B cell (primary cell): ENCODE data around the gene PLVAP. TPM values are rescaled to one million over a fixed set of nuclear protein-coding genes. Genes with fewer than 3 reads are reported as not detected.

Experiments
- ATAC-seq: fragments of 200-7000 bp; cut with Tn5 transposase; one replicate; pipeline ENCODE4 v1.10.0; 2021; ENCODE audit warnings: low read depth, mild to moderate bottlenecking, moderate number of reproducible peaks, moderate library complexity
- CTCF ChIA-PET: fragments of 350-600 bp; sonication (Branson Sonifier 250); formaldehyde crosslinking; loops from one replicate; lab custom pipeline; 2021; ENCODE audit warnings: antibody characterized with exemption, inconsistent platforms; lab: Charles Lee
- POLR2A ChIA-PET: fragments of 350-600 bp; sonication (Branson Sonifier 250); formaldehyde crosslinking; loops from one replicate; lab custom pipeline; 2021; ENCODE audit warnings: antibody characterized with exemption; lab: Charles Lee
- DNase-seq: peaks from one replicate; pipeline ENCODE4 v3.0.0; 2013
- H2AFZ ChIP-seq: 2 replicates; pipeline ENCODE4 v1.6.1; 2012; ENCODE audit warnings: mild to moderate bottlenecking, low read depth, low read length; ENCODE audit not compliant: insufficient read depth, poor library complexity, severe bottlenecking
- H3K27ac ChIP-seq, 2 donors: 1 replicate in 1 of 2; 2 replicates in 1 of 2; pipeline ENCODE4 v1.5.1; 2012 to 2013; ENCODE audit warnings: low read length in 2 of 2, mild to moderate bottlenecking in 2 of 2, moderate library complexity in 1 of 2
- H3K27me3 ChIP-seq, 4 experiments: fragments of 200-600 bp in 1 of 4; sonication (generic) in 1 of 4; replicated peaks in 1 of 4; 1 replicate in 2 of 4; 2 replicates in 2 of 4; pipeline versions ENCODE4 v1.6.1 to v1.7.0; 2013 to 2016; ENCODE audit warnings: low read length in 3 of 4, mild to moderate bottlenecking in 2 of 4, mixed read lengths in 1 of 4, moderate library complexity in 1 of 4; ENCODE audit not compliant: insufficient read depth in 4 of 4, control insufficient read depth in 3 of 4; ENCODE audit errors: control extremely low read depth in 1 of 4
- H3K36me3 ChIP-seq, 2 experiments: replicated peaks in 1 of 2; 1 replicate in 1 of 2; 2 replicates in 1 of 2; pipeline versions ENCODE4 v1.6.1 to v1.7.1; 2013; ENCODE audit warnings: low read length in 1 of 2; ENCODE audit not compliant: insufficient read depth in 2 of 2, control insufficient read depth in 1 of 2; ENCODE audit errors: control extremely low read depth in 1 of 2, extremely low read depth in 1 of 2
- H3K4me1 ChIP-seq, 2 donors: fragments of 200-600 bp in 1 of 2; sonication (generic) in 1 of 2; 1 replicate in 1 of 2; 2 replicates in 1 of 2; pipeline versions ENCODE4 v1.5.1 to v1.6.1; 2013 to 2017; ENCODE audit warnings: low read length in 2 of 2; ENCODE audit not compliant: control insufficient read depth in 2 of 2, insufficient read depth in 2 of 2
- H3K4me2 ChIP-seq: replicated peaks from 2 replicates; pipeline ENCODE3; 2012; ENCODE audit warnings: mild to moderate bottlenecking, low read depth, low read length; ENCODE audit not compliant: poor library complexity, severe bottlenecking
- H3K4me3 ChIP-seq, 5 experiments: fragments of 200-600 bp in 1 of 5; sonication (generic) in 1 of 5; 1 replicate in 3 of 5; 2 replicates in 2 of 5; pipeline versions ENCODE4 v1.5.1 to v1.7.0; 2011 to 2016; ENCODE audit warnings: low read length in 4 of 5, mild to moderate bottlenecking in 4 of 5, low read depth in 2 of 5, control low read depth in 1 of 5, moderate library complexity in 1 of 5; ENCODE audit not compliant: insufficient read depth in 1 of 5; ENCODE audit errors: control extremely low read depth in 1 of 5, extremely low read depth in 1 of 5
- H3K79me2 ChIP-seq: fragments of 200-600 bp; sonication (generic); one replicate; pipeline ENCODE4 v1.6.0; 2016; ENCODE audit warnings: low read length; ENCODE audit not compliant: control insufficient read depth, insufficient read depth
- H3K9ac ChIP-seq: fragments of 200-600 bp; sonication (generic); 2 replicates; pipeline ENCODE4 v1.6.1; 2017; ENCODE audit warnings: mild to moderate bottlenecking, low read length, moderate library complexity
- H3K9me3 ChIP-seq, 3 donors: one replicate each; pipeline versions ENCODE4 v1.6.1 to v1.7.1; 2013; ENCODE audit warnings: low read length in 2 of 3; ENCODE audit not compliant: control insufficient read depth in 2 of 3, insufficient read depth in 1 of 3; ENCODE audit errors: control extremely low read depth in 1 of 3
- H4K20me1 ChIP-seq: 2 replicates; pipeline ENCODE4 v1.6.0; 2012; ENCODE audit warnings: mild to moderate bottlenecking, low read length; ENCODE audit not compliant: insufficient read depth, control insufficient read depth, poor library complexity, severe bottlenecking
- H3K27ac Mint-ChIP-seq: one replicate; pipeline ENCODE4 v1.8.0; 2021; ENCODE audit warnings: mixed read lengths
- H3K27me3 Mint-ChIP-seq: one replicate; pipeline ENCODE4 v1.8.0; 2021; ENCODE audit warnings: mixed read lengths
- H3K4me1 Mint-ChIP-seq: one replicate; pipeline ENCODE4 v1.8.0; 2021; ENCODE audit warnings: mixed read lengths
- H3K4me3 Mint-ChIP-seq: one replicate; pipeline ENCODE4 v1.8.0; 2021; ENCODE audit warnings: mixed read lengths
- H3K9me3 Mint-ChIP-seq: one replicate; pipeline ENCODE4 v1.8.0; 2022; ENCODE audit warnings: mixed read lengths; ENCODE audit not compliant: insufficient read depth
- EZH2 ChIP-seq: IDR thresholded peaks from 2 replicates; pipeline ENCODE4 v1.6.1; 2012; ENCODE audit warnings: borderline replicate concordance, low read depth, mild to moderate bottlenecking, moderate library complexity, low read length; ENCODE audit not compliant: insufficient read depth, poor library complexity, severe bottlenecking
- WGBS: methylation state at CpG from one replicate; pipeline ENCODE4 v1.1.5; 2013; ENCODE audit warnings: missing lambda C conversion rate; ENCODE audit not compliant: insufficient coverage; 5-methylcytosine and 5-hydroxymethylcytosine counted together
- intact Hi-C: fragments of 100-400 bp; cut with micrococcal nuclease; formaldehyde crosslinking; loops from one replicate; pipeline ENCODE4 v1.10.0; 2022
- polyA plus RNA-seq: library from polyadenylated mRNA; depleted of rRNA; stranded (reverse); fragments of >200 nt; gene quantifications from 2 replicates; pipeline ENCODE4 v1.2.3, GENCODE V29; 2012
- total RNA-seq, 2 donors: library from RNA; stranded (reverse); fragments of 120-200 nt in 1 of 2; gene quantifications; 1 replicate in 1 of 2; 2 replicates in 1 of 2; pipeline versions ENCODE4 v1.2.3 to v1.2.4, GENCODE V29; 2013 to 2022
- TF ChIP-seq, protein P1 (sequence below): fragments of 200-600 bp; IDR thresholded peaks from one replicate; pipeline ENCODE4 v1.8.0; 2022; ENCODE audit warnings: antibody characterized with exemption, mild to moderate bottlenecking

PLVAP gene
- total and polyA plus RNA-seq, 2 donors (not counting 1 experiment from before 2014, with no cell fraction given) = 0.06 TPM; not detected in 1

DNA sequence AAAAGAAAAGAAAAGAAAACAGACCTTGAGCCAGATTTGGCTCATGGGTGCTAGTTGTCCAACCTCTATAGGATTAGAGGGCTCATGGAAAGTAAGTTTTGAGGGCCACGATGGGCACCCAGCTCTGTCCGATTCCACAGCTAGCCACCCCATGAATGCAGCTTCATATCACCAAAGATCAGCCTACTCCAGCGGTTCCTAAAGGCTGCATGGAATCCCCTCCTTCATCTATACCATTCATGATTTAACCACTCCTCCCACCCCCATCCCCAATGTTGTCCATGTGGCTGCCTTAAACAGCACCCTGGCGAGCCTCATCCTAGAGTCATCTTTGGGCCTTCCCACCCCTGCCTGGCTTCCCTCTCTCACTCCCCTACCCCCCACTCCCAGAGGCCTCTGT is 44.8 kb upstream of the PLVAP start:
- CTCF ChIA-PET = interaction anchor here (1.1 kb wide), 1 partner anchor 511 kb away, joined by 4 read pairs; the partner anchor contains the start of gene CCDC124

GRCh38 chr19:17420475-17420924 is 43.4 kb upstream of the PLVAP start:
- ChIA-PET POLR2A (interaction anchor here (1.5 to 1.9 kb wide), 2 partner anchors 14 to 85 kb away, joined by 5 to 10 read pairs; partner anchors contain the start of gene ANO8), CTCF (no interaction called here)
- H3K27ac ChIP-seq = peak overlapping the region in 1 of 2 donors; percentile 24
- peaks cover 0 to 4% of the 10 kb centered on the region in 2 experiments for H3K36me3 ChIP-seq
- H4K20me1 ChIP-seq = no peaks in the 10 kb centered on the region
- peak overlapping the region; percentile 94 for H2AFZ ChIP-seq
- H3K27me3 ChIP-seq = no peaks in the 10 kb centered on the region
- H3K4me2 ChIP-seq = peak overlapping the region; percentile 98
- H3K4me3 Mint-ChIP-seq = peak overlapping the region; percentile 96
- TF ChIP-seq, protein P1, sequence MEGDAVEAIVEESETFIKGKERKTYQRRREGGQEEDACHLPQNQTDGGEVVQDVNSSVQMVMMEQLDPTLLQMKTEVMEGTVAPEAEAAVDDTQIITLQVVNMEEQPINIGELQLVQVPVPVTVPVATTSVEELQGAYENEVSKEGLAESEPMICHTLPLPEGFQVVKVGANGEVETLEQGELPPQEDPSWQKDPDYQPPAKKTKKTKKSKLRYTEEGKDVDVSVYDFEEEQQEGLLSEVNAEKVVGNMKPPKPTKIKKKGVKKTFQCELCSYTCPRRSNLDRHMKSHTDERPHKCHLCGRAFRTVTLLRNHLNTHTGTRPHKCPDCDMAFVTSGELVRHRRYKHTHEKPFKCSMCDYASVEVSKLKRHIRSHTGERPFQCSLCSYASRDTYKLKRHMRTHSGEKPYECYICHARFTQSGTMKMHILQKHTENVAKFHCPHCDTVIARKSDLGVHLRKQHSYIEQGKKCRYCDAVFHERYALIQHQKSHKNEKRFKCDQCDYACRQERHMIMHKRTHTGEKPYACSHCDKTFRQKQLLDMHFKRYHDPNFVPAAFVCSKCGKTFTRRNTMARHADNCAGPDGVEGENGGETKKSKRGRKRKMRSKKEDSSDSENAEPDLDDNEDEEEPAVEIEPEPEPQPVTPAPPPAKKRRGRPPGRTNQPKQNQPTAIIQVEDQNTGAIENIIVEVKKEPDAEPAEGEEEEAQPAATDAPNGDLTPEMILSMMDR = no peak
- TF ChIP-seq EZH2 = no peak
- H3K27ac Mint-ChIP-seq = peak overlapping the region; percentile 74
- H3K9me3 ChIP-seq = no peaks in the 10 kb centered on the region
- WGBS = 7% methylated on average over 25 of the region's 25 CpGs
- H3K79me2 ChIP-seq = peaks cover 6% of the 10 kb centered on the region
- H3K9me3 Mint-ChIP-seq = no peaks in the 10 kb centered on the region
- peak overlapping the region; percentile 74 for H3K9ac ChIP-seq
- DNase-seq (no peak), ATAC-seq (no peak)
- H3K4me3 ChIP-seq = peak overlapping the region; percentile 45 to 89 (median 76)
- intact Hi-C loops = no loop called here
- peaks cover 12 to 16% of the 10 kb centered on the region in 2 donors for H3K4me1 ChIP-seq
- no peaks in the 10 kb centered on the region for H3K27me3 Mint-ChIP-seq
- H3K4me1 Mint-ChIP-seq = peaks cover 15% of the 10 kb centered on the region

More for the DNA sequence above, 44.8 kb upstream of the PLVAP start:
- intact Hi-C loops = no loop called here
- TF ChIP-seq, protein P1 = no peak
- no peak for TF ChIP-seq EZH2
- WGBS = 100% methylated on average over 4 of the region's 4 CpGs
- H3K27me3 ChIP-seq = no peaks in the 10 kb centered on the region
- Mint-ChIP-seq H3K27ac (no peak overlapping the region), H3K4me3 (no peak overlapping the region), H3K4me1 (peaks cover 15% of the 10 kb centered on the region), H3K27me3 (no peaks in the 10 kb centered on the region), H3K9me3 (no peaks in the 10 kb centered on the region)
- DNase-seq (no peak), ATAC-seq (no peak)
- no peaks in the 10 kb centered on the region for H3K9me3 ChIP-seq
- H2AFZ ChIP-seq = no peak overlapping the region
- H3K4me2 ChIP-seq = no peak overlapping the region
- no peak overlapping the region for H3K9ac ChIP-seq
- H4K20me1 ChIP-seq = no peaks in the 10 kb centered on the region
- peaks cover 0 to 4% of the 10 kb centered on the region in 2 experiments for H3K36me3 ChIP-seq
- H3K79me2 ChIP-seq = peaks cover 6% of the 10 kb centered on the region
- peaks cover 12 to 16% of the 10 kb centered on the region in 2 donors for H3K4me1 ChIP-seq
- no peak overlapping the region for H3K4me3 ChIP-seq
- POLR2A ChIA-PET = interaction anchor here (0.6 kb wide), 1 partner anchor 17 kb away, joined by 4 read pairs; the partner anchor contains the start of gene BST2
- H3K27ac ChIP-seq = no peak overlapping the region
